Measurements from ENCODE around the gene NUFIP1. TPM values are rescaled to one million over a fixed set of nuclear protein-coding genes. Genes with fewer than 3 reads are reported as not detected.
A peak's percentile ranks its signal among the peaks of the same experiment; 100 is the strongest.
"Not testable (repeated sequence)": the region's sequence is repeated elsewhere in the genome, so short reads cannot be mapped to it uniquely, and the experiment has no call there.

The NUFIP1 gene
- total RNA-seq, 1 donor from 2014 or later, result 7.6 TPM

GRCh38 chr13:44954224-44954623, 35.0 kb downstream of the NUFIP1 start:
- peaks cover 4% of the 10 kb centered on the region for H3K36me3 ChIP-seq (ENCODE audit: insufficient read depth, low read length)
- no peak overlapping the region for H3K27ac Mint-ChIP-seq (ENCODE audit: unreplicated experiment)
- no peaks in the 10 kb centered on the region for H3K27me3 ChIP-seq (ENCODE audit: insufficient read depth, low read length)
- no peak for FAIRE-seq
- no peak overlapping the region for H2AFZ ChIP-seq (ENCODE audit: low read depth, low read length)
- no peaks in the 10 kb centered on the region for H3K9me3 ChIP-seq (ENCODE audit: insufficient read depth, low read depth, low read length)
- H3K27ac ChIP-seq (ENCODE audit: low read depth, low read length), result no peak overlapping the region
- peaks cover 13% of the 10 kb centered on the region for H3K4me1 Mint-ChIP-seq (ENCODE audit: low read depth, unreplicated experiment)
- H3K4me1 ChIP-seq (ENCODE audit: insufficient read depth, low read length), result peaks cover 7% of the 10 kb centered on the region
- H3K9me3 Mint-ChIP-seq (ENCODE audit: unreplicated experiment), result peaks cover 1% of the 10 kb centered on the region
- TF ChIP-seq EZH2 (IDR thresholded peaks at IDR 0.05; ENCODE audit: insufficient read depth, low read length), result no peak
- no peak for TF ChIP-seq CTCF (IDR thresholded peaks at IDR 0.05; ENCODE audit: insufficient read depth, low read depth, low read length)
- DNase-seq (ENCODE audit: low read depth), result no peak
- H3K4me2 ChIP-seq (ENCODE audit: low read length), result no peak overlapping the region
- no peaks in the 10 kb centered on the region for H4K20me1 ChIP-seq (ENCODE audit: insufficient read depth, low read length)
- no peak overlapping the region for H3K9ac ChIP-seq (ENCODE audit: low read length)
- peak overlapping the region; percentile 5 for H3K4me3 Mint-ChIP-seq (ENCODE audit: unreplicated experiment)
- no peak overlapping the region for H3K4me3 ChIP-seq (ENCODE audit: insufficient read depth, low read depth, low read length)
- H3K36me3 Mint-ChIP-seq (ENCODE audit: low read depth, unreplicated experiment), result no peaks in the 10 kb centered on the region
- no peaks in the 10 kb centered on the region for H3K27me3 Mint-ChIP-seq (ENCODE audit: low read depth, unreplicated experiment)
- peaks cover 6% of the 10 kb centered on the region for H3K79me2 ChIP-seq (ENCODE audit: insufficient read depth, low read length)

DNA sequence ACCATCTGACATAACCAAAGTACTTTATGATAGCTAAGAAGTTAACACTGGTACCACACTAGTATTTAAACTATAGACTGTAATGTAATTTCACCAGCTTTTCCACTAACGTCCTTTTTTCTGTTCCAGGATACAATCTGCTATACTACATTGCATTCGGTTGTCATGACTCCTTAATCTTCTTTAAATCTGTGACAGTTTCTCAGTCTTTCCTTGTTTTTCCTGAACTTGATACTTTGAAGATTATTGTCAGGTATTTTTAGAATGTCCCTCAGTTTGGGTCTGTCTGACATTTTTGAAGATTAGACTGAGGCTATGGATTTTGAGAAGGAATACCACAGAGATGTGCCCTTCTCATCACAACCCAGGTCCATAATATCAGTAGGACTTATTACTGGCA, 36.6 kb downstream of the NUFIP1 start:
- H2AFZ ChIP-seq (ENCODE audit: low read depth, low read length), result no peak overlapping the region
- H3K9ac ChIP-seq (ENCODE audit: low read length), result no peak overlapping the region
- no peak for DNase-seq (ENCODE audit: low read depth)
- Mint-ChIP-seq H3K4me3 (ENCODE audit: unreplicated experiment) (no peak overlapping the region), H3K27ac (ENCODE audit: unreplicated experiment) (no peak overlapping the region), H3K36me3 (ENCODE audit: low read depth, unreplicated experiment) (peaks cover 3% of the 10 kb centered on the region), H3K27me3 (ENCODE audit: low read depth, unreplicated experiment) (no peaks in the 10 kb centered on the region), H3K9me3 (ENCODE audit: unreplicated experiment) (peaks cover 1% of the 10 kb centered on the region), H3K4me1 (ENCODE audit: low read depth, unreplicated experiment) (peaks cover 13% of the 10 kb centered on the region)
- H3K79me2 ChIP-seq (ENCODE audit: insufficient read depth, low read length), result peaks cover 6% of the 10 kb centered on the region
- FAIRE-seq, result no peak
- no peak overlapping the region for H3K4me3 ChIP-seq (ENCODE audit: insufficient read depth, low read depth, low read length)
- H3K27ac ChIP-seq (ENCODE audit: low read depth, low read length), result no peak overlapping the region
- no peak overlapping the region for H3K4me2 ChIP-seq (ENCODE audit: low read length)
- H3K36me3 ChIP-seq (ENCODE audit: insufficient read depth, low read length), result no peaks in the 10 kb centered on the region
- TF ChIP-seq EZH2 (IDR thresholded peaks at IDR 0.05; ENCODE audit: insufficient read depth, low read length), result no peak
- no peak for TF ChIP-seq CTCF (IDR thresholded peaks at IDR 0.05; ENCODE audit: insufficient read depth, low read depth, low read length)
- H3K4me1 ChIP-seq (ENCODE audit: insufficient read depth, low read length), result peaks cover 7% of the 10 kb centered on the region
- no peaks in the 10 kb centered on the region for H3K27me3 ChIP-seq (ENCODE audit: insufficient read depth, low read length)
- no peaks in the 10 kb centered on the region for H3K9me3 ChIP-seq (ENCODE audit: insufficient read depth, low read depth, low read length)
- H4K20me1 ChIP-seq (ENCODE audit: insufficient read depth, low read length), result no peaks in the 10 kb centered on the region

DNA sequence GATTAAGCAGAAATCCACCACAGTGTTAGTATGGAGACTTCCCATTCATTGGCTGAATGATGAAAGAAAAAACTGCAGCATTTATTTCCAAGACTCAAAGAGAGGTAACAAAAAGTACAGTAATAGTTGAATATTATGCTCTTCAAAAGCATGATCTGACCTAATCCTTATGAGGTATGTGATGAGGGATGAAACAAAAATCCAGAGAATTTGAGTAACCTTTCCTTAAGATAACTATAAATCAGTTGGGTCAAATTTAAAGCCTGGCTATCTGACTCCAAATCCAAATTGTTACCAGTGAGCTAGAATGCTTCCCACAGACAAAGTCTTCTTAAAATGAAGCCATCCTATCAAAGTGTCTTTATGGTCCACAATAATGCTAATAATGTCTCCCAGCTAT, 38.1 kb downstream of the NUFIP1 start:
- H3K9me3 Mint-ChIP-seq (ENCODE audit: unreplicated experiment), result peaks cover 1% of the 10 kb centered on the region
- H3K9ac ChIP-seq (ENCODE audit: low read length), result no peak overlapping the region
- H3K27me3 Mint-ChIP-seq (ENCODE audit: low read depth, unreplicated experiment), result no peaks in the 10 kb centered on the region
- H3K36me3 ChIP-seq (ENCODE audit: insufficient read depth, low read length), result no peaks in the 10 kb centered on the region
- peak; percentile 60 for DNase-seq (ENCODE audit: low read depth)
- no peaks in the 10 kb centered on the region for H3K27me3 ChIP-seq (ENCODE audit: insufficient read depth, low read length)
- no peaks in the 10 kb centered on the region for H3K9me3 ChIP-seq (ENCODE audit: insufficient read depth, low read depth, low read length)
- H3K27ac ChIP-seq (ENCODE audit: low read depth, low read length), result peak overlapping the region; percentile 31
- peak overlapping the region; percentile 50 for H3K4me2 ChIP-seq (ENCODE audit: low read length)
- no peaks in the 10 kb centered on the region for H4K20me1 ChIP-seq (ENCODE audit: insufficient read depth, low read length)
- H3K4me1 Mint-ChIP-seq (ENCODE audit: low read depth, unreplicated experiment), result peaks cover 13% of the 10 kb centered on the region
- no peak overlapping the region for H3K4me3 ChIP-seq (ENCODE audit: insufficient read depth, low read depth, low read length)
- peaks cover 6% of the 10 kb centered on the region for H3K36me3 Mint-ChIP-seq (ENCODE audit: low read depth, unreplicated experiment)
- H3K27ac Mint-ChIP-seq (ENCODE audit: unreplicated experiment), result peak overlapping the region; percentile 60
- no peak overlapping the region for H3K4me3 Mint-ChIP-seq (ENCODE audit: unreplicated experiment)
- H2AFZ ChIP-seq (ENCODE audit: low read depth, low read length), result no peak overlapping the region
- TF ChIP-seq CTCF (IDR thresholded peaks at IDR 0.05; ENCODE audit: insufficient read depth, low read depth, low read length) (no peak), EZH2 (IDR thresholded peaks at IDR 0.05; ENCODE audit: insufficient read depth, low read length) (no peak)
- FAIRE-seq, result peak; percentile 13
- peaks cover 7% of the 10 kb centered on the region for H3K4me1 ChIP-seq (ENCODE audit: insufficient read depth, low read length)
- peaks cover 6% of the 10 kb centered on the region for H3K79me2 ChIP-seq (ENCODE audit: insufficient read depth, low read length)

- H3K4me1 Mint-ChIP-seq (ENCODE audit: low read depth, unreplicated experiment); H3K79me2 ChIP-seq (ENCODE audit: insufficient read depth, low read length); H3K27me3 Mint-ChIP-seq (ENCODE audit: low read depth, unreplicated experiment); H2AFZ ChIP-seq (ENCODE audit: low read depth, low read length); H3K36me3 ChIP-seq (ENCODE audit: insufficient read depth, low read length); H3K27ac ChIP-seq (ENCODE audit: low read depth, low read length); H3K4me2 ChIP-seq (ENCODE audit: low read length); DNase-seq (ENCODE audit: low read depth); H3K4me3 Mint-ChIP-seq (ENCODE audit: unreplicated experiment); H3K9me3 Mint-ChIP-seq (ENCODE audit: unreplicated experiment); H3K9ac ChIP-seq (ENCODE audit: low read length); H3K9me3 ChIP-seq (ENCODE audit: insufficient read depth, low read depth, low read length); H3K4me3 ChIP-seq (ENCODE audit: insufficient read depth, low read depth, low read length); H3K27ac Mint-ChIP-seq (ENCODE audit: unreplicated experiment); H3K36me3 Mint-ChIP-seq (ENCODE audit: low read depth, unreplicated experiment); H3K4me1 ChIP-seq (ENCODE audit: insufficient read depth, low read length); H3K27me3 ChIP-seq (ENCODE audit: insufficient read depth, low read length); H4K20me1 ChIP-seq (ENCODE audit: insufficient read depth, low read length): not testable (repeated sequence)
- FAIRE-seq, result peak; percentile 52
Measured at GRCh38 chr13:44943411-44943810, 45.9 kb downstream of the NUFIP1 start.

Data from astrocyte (in vitro differentiated cells and primary cell).